B cell (primary cell): ENCODE measurements around the gene MUC6. TPM values are rescaled to one million over a fixed set of nuclear protein-coding genes. Genes with fewer than 3 reads are reported as not detected.

Experiments used
- ATAC-seq: fragments of 200-7000 bp; cut with Tn5 transposase; one replicate; pipeline ENCODE4 v1.10.0; 2021; ENCODE audit warnings: low read depth, mild to moderate bottlenecking, moderate number of reproducible peaks, moderate library complexity
- CTCF ChIA-PET: fragments of 350-600 bp; sonication (Branson Sonifier 250); formaldehyde crosslinking; loops from one replicate; lab custom pipeline; 2021; ENCODE audit warnings: antibody characterized with exemption, inconsistent platforms; lab: Charles Lee
- POLR2A ChIA-PET: fragments of 350-600 bp; sonication (Branson Sonifier 250); formaldehyde crosslinking; loops from one replicate; lab custom pipeline; 2021; ENCODE audit warnings: antibody characterized with exemption; lab: Charles Lee
- DNase-seq: peaks from one replicate; pipeline ENCODE4 v3.0.0; 2013
- H2AFZ ChIP-seq: 2 replicates; pipeline ENCODE4 v1.6.1; 2012; ENCODE audit warnings: mild to moderate bottlenecking, low read depth, low read length; ENCODE audit not compliant: insufficient read depth, poor library complexity, severe bottlenecking
- H3K27ac ChIP-seq, 2 donors: 1 replicate in 1 of 2; 2 replicates in 1 of 2; pipeline ENCODE4 v1.5.1; 2012 to 2013; ENCODE audit warnings: low read length in 2 of 2, mild to moderate bottlenecking in 2 of 2, moderate library complexity in 1 of 2
- H3K27me3 ChIP-seq, 4 experiments: fragments of 200-600 bp in 1 of 4; sonication (generic) in 1 of 4; replicated peaks in 1 of 4; 1 replicate in 2 of 4; 2 replicates in 2 of 4; pipeline versions ENCODE4 v1.6.1 to v1.7.0; 2013 to 2016; ENCODE audit warnings: low read length in 3 of 4, mild to moderate bottlenecking in 2 of 4, mixed read lengths in 1 of 4, moderate library complexity in 1 of 4; ENCODE audit not compliant: insufficient read depth in 4 of 4, control insufficient read depth in 3 of 4; ENCODE audit errors: control extremely low read depth in 1 of 4
- H3K36me3 ChIP-seq, 2 experiments: replicated peaks in 1 of 2; 1 replicate in 1 of 2; 2 replicates in 1 of 2; pipeline versions ENCODE4 v1.6.1 to v1.7.1; 2013; ENCODE audit warnings: low read length in 1 of 2; ENCODE audit not compliant: insufficient read depth in 2 of 2, control insufficient read depth in 1 of 2; ENCODE audit errors: control extremely low read depth in 1 of 2, extremely low read depth in 1 of 2
- H3K4me1 ChIP-seq, 2 donors: fragments of 200-600 bp in 1 of 2; sonication (generic) in 1 of 2; 1 replicate in 1 of 2; 2 replicates in 1 of 2; pipeline versions ENCODE4 v1.5.1 to v1.6.1; 2013 to 2017; ENCODE audit warnings: low read length in 2 of 2; ENCODE audit not compliant: control insufficient read depth in 2 of 2, insufficient read depth in 2 of 2
- H3K4me2 ChIP-seq: replicated peaks from 2 replicates; pipeline ENCODE3; 2012; ENCODE audit warnings: mild to moderate bottlenecking, low read depth, low read length; ENCODE audit not compliant: poor library complexity, severe bottlenecking
- H3K4me3 ChIP-seq, 5 experiments: fragments of 200-600 bp in 1 of 5; sonication (generic) in 1 of 5; 1 replicate in 3 of 5; 2 replicates in 2 of 5; pipeline versions ENCODE4 v1.5.1 to v1.7.0; 2011 to 2016; ENCODE audit warnings: low read length in 4 of 5, mild to moderate bottlenecking in 4 of 5, low read depth in 2 of 5, control low read depth in 1 of 5, moderate library complexity in 1 of 5; ENCODE audit not compliant: insufficient read depth in 1 of 5; ENCODE audit errors: control extremely low read depth in 1 of 5, extremely low read depth in 1 of 5
- H3K79me2 ChIP-seq: fragments of 200-600 bp; sonication (generic); one replicate; pipeline ENCODE4 v1.6.0; 2016; ENCODE audit warnings: low read length; ENCODE audit not compliant: control insufficient read depth, insufficient read depth
- H3K9ac ChIP-seq: fragments of 200-600 bp; sonication (generic); 2 replicates; pipeline ENCODE4 v1.6.1; 2017; ENCODE audit warnings: mild to moderate bottlenecking, low read length, moderate library complexity
- H3K9me3 ChIP-seq, 3 donors: one replicate each; pipeline versions ENCODE4 v1.6.1 to v1.7.1; 2013; ENCODE audit warnings: low read length in 2 of 3; ENCODE audit not compliant: control insufficient read depth in 2 of 3, insufficient read depth in 1 of 3; ENCODE audit errors: control extremely low read depth in 1 of 3
- H4K20me1 ChIP-seq: 2 replicates; pipeline ENCODE4 v1.6.0; 2012; ENCODE audit warnings: mild to moderate bottlenecking, low read length; ENCODE audit not compliant: insufficient read depth, control insufficient read depth, poor library complexity, severe bottlenecking
- H3K27ac Mint-ChIP-seq: one replicate; pipeline ENCODE4 v1.8.0; 2021; ENCODE audit warnings: mixed read lengths
- H3K27me3 Mint-ChIP-seq: one replicate; pipeline ENCODE4 v1.8.0; 2021; ENCODE audit warnings: mixed read lengths
- H3K4me1 Mint-ChIP-seq: one replicate; pipeline ENCODE4 v1.8.0; 2021; ENCODE audit warnings: mixed read lengths
- H3K4me3 Mint-ChIP-seq: one replicate; pipeline ENCODE4 v1.8.0; 2021; ENCODE audit warnings: mixed read lengths
- H3K9me3 Mint-ChIP-seq: one replicate; pipeline ENCODE4 v1.8.0; 2022; ENCODE audit warnings: mixed read lengths; ENCODE audit not compliant: insufficient read depth
- CTCF ChIP-seq: fragments of 200-600 bp; IDR thresholded peaks from one replicate; pipeline ENCODE4 v1.8.0; 2022; ENCODE audit warnings: antibody characterized with exemption, mild to moderate bottlenecking
- EZH2 ChIP-seq: IDR thresholded peaks from 2 replicates; pipeline ENCODE4 v1.6.1; 2012; ENCODE audit warnings: borderline replicate concordance, low read depth, mild to moderate bottlenecking, moderate library complexity, low read length; ENCODE audit not compliant: insufficient read depth, poor library complexity, severe bottlenecking
- WGBS: methylation state at CpG from one replicate; pipeline ENCODE4 v1.1.5; 2013; ENCODE audit warnings: missing lambda C conversion rate; ENCODE audit not compliant: insufficient coverage; 5-methylcytosine and 5-hydroxymethylcytosine counted together
- intact Hi-C: fragments of 100-400 bp; cut with micrococcal nuclease; formaldehyde crosslinking; loops from one replicate; pipeline ENCODE4 v1.10.0; 2022
- polyA plus RNA-seq: library from polyadenylated mRNA; depleted of rRNA; stranded (reverse); fragments of >200 nt; gene quantifications from 2 replicates; pipeline ENCODE4 v1.2.3, GENCODE V29; 2012
- total RNA-seq, 2 donors: library from RNA; stranded (reverse); fragments of 120-200 nt in 1 of 2; gene quantifications; 1 replicate in 1 of 2; 2 replicates in 1 of 2; pipeline versions ENCODE4 v1.2.3 to v1.2.4, GENCODE V29; 2013 to 2022

MUC6 gene
- total and polyA plus RNA-seq, 2 donors (not counting 1 experiment from before 2014, with no cell fraction given), result not detected

GRCh38 chr11:1052133-1053011 is 15.9 kb upstream of the MUC6 start:
- no peak overlapping the region for H3K27ac ChIP-seq
- ATAC-seq, result no peak
- H4K20me1 ChIP-seq, result no peaks in the 10 kb centered on the region
- H3K4me1 ChIP-seq, result peaks cover 4 to 6% of the 10 kb centered on the region in 2 donors
- no peaks in the 10 kb centered on the region for H3K9me3 Mint-ChIP-seq
- peaks cover 0 to 27% (median 3%) of the 10 kb centered on the region in 4 experiments for H3K27me3 ChIP-seq
- no peak for DNase-seq
- H3K4me2 ChIP-seq, result no peak overlapping the region
- 85% methylated on average over 25 of the region's 25 CpGs for WGBS
- H3K79me2 ChIP-seq, result no peaks in the 10 kb centered on the region
- intact Hi-C loops, result no loop called here
- H2AFZ ChIP-seq, result no peak overlapping the region
- peaks cover 11% of the 10 kb centered on the region for H3K27me3 Mint-ChIP-seq
- ChIA-PET POLR2A (no interaction called here), CTCF (interaction anchor here (0.9 to 3.4 kb wide), 3 partner anchors 9 to 498 kb away, joined by 3 to 26 read pairs (median 3); no protein-coding TSS in a partner anchor)
- H3K27ac Mint-ChIP-seq, result no peak overlapping the region
- no peaks in the 10 kb centered on the region for H3K9me3 ChIP-seq
- no peaks in the 10 kb centered on the region for H3K36me3 ChIP-seq
- peaks cover 3% of the 10 kb centered on the region for H3K4me1 Mint-ChIP-seq
- TF ChIP-seq CTCF (no peak), EZH2 (no peak)
- no peak overlapping the region for H3K9ac ChIP-seq
- no peak overlapping the region for H3K4me3 ChIP-seq
- H3K4me3 Mint-ChIP-seq, result no peak overlapping the region
